B cell (primary cell): Measurements from ENCODE around the gene PARS2.

Experiments
- EZH2 ChIP-seq: IDR thresholded peaks from 2 replicates; pipeline ENCODE4 v1.6.1; 2012; ENCODE audit warnings: borderline replicate concordance, low read depth, mild to moderate bottlenecking, moderate library complexity, low read length; ENCODE audit not compliant: insufficient read depth, poor library complexity, severe bottlenecking
- TF ChIP-seq, protein P1 (sequence below): fragments of 200-600 bp; IDR thresholded peaks from one replicate; pipeline ENCODE4 v1.8.0; 2022; ENCODE audit warnings: antibody characterized with exemption, mild to moderate bottlenecking

DNA sequence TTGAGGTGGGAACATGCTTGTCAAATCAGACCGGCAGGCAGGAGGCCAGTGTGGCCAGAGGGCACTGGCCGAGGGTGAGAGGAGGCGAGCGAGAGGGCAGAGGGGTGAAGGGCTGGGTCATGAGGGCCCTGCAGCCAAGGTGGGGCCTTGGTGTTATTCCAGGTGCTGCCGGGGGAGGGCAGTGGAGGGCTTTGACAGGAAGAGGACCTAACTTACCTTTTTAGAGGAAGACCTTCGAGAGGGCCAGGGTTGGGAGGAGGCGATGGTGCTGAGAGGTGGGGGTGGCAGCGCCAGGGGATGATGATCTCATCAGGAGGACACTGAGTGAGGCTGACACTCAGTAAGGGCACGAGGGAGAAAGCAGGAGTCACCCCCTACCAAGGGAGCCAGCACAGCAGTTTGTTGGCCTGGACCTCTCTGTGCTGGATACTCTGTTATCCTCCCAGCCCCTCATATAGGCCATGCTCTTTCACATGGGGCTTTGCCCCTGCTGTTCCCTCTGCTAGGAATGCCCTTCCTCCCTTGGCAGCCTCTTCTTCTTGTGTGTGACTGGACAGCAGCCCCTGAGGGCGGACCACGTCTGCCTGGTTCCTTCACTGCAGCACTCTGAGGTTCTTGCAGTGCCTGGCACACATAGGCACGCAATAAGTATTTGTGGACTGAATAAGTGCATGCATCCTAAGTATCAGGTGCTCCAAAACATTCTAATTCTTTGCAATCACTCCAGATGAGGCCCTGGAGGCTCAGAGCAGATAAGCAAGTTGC is 44.3 kb upstream of the PARS2 start:
- TF ChIP-seq, protein P1, sequence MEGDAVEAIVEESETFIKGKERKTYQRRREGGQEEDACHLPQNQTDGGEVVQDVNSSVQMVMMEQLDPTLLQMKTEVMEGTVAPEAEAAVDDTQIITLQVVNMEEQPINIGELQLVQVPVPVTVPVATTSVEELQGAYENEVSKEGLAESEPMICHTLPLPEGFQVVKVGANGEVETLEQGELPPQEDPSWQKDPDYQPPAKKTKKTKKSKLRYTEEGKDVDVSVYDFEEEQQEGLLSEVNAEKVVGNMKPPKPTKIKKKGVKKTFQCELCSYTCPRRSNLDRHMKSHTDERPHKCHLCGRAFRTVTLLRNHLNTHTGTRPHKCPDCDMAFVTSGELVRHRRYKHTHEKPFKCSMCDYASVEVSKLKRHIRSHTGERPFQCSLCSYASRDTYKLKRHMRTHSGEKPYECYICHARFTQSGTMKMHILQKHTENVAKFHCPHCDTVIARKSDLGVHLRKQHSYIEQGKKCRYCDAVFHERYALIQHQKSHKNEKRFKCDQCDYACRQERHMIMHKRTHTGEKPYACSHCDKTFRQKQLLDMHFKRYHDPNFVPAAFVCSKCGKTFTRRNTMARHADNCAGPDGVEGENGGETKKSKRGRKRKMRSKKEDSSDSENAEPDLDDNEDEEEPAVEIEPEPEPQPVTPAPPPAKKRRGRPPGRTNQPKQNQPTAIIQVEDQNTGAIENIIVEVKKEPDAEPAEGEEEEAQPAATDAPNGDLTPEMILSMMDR = no peak
- TF ChIP-seq EZH2 = no peak
